ENCODE measurements around the gene BAZ1A.
A peak's percentile ranks its signal among the peaks of the same experiment; 100 is the strongest.

BAZ1A gene

DNA sequence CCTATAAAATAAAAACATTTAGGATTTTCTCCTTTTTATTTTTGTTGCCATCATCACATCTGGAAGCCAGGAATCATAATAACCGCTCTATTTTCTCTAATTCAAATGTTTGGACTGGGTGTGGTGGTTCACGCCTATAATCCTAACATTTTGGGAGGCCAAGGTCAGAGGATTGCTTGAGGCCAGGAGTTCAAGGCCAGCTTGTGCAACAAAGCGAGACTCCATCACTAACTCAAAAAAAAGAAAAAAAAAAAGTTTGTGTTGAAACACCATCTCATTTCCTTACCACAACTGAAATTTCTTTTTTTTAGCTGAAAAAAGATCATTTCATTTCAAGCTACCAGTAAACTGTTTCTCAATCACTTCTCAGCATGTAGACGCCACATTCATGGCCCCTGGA lies 8.8 kb upstream of the BAZ1A start:
- H3K27ac ChIP-seq, result no peak overlapping the region

DNA sequence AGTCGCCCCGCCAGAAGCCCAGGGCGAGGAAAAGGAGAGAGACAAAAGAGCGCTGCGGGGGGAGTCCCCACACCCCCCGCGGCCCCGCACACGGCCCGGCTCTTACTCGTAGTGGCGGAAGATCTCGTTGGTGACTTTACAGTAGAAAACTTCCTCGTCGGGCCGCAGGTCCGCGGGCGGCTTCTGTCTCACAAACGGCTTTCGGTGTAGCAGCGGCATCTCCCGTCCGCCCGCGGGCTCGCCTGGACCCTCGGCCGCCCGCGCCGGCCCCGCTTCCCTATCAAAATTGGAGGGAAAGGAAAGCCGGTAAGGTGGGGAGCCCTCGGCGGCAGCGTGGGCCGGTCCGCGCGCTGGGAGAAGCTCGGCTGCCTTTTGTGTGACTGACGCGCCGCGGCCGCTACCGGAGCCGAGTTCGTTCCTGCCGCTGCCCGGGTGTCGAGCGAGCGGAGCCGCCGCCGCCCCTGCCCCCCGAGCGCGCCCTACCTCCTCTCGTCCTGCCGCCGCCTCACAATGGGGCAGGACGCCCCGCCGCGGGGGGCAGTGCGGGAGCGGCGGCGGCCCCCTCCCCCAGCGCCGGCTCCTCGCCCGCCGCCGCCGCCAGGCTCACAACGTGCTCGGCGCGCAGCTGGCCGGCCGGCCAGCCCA lies 652 bp downstream of the BAZ1A start:
- H3K27me3 ChIP-seq, result no peaks in the 10 kb centered on the region
- H3K27ac ChIP-seq, result peak overlapping the region; percentile 98 to 99
- TF ChIP-seq, protein P1, sequence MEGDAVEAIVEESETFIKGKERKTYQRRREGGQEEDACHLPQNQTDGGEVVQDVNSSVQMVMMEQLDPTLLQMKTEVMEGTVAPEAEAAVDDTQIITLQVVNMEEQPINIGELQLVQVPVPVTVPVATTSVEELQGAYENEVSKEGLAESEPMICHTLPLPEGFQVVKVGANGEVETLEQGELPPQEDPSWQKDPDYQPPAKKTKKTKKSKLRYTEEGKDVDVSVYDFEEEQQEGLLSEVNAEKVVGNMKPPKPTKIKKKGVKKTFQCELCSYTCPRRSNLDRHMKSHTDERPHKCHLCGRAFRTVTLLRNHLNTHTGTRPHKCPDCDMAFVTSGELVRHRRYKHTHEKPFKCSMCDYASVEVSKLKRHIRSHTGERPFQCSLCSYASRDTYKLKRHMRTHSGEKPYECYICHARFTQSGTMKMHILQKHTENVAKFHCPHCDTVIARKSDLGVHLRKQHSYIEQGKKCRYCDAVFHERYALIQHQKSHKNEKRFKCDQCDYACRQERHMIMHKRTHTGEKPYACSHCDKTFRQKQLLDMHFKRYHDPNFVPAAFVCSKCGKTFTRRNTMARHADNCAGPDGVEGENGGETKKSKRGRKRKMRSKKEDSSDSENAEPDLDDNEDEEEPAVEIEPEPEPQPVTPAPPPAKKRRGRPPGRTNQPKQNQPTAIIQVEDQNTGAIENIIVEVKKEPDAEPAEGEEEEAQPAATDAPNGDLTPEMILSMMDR (IDR thresholded peaks at IDR 0.05), result no peak
- peak; percentile 43 to 74 for DNase-seq
- intact Hi-C loops (cut with DNase I; ENCODE audit: low total_unique reads), result loop anchor here (2.0 to 10.0 kb wide), 4 partner anchors 108 to 340 kb away; partner anchors contain the start of genes CFL2, EAPP, FAM177A1 and SRP54
- peaks cover 0 to 8% (median 3%) of the 10 kb centered on the region in 4 donors for H3K4me1 ChIP-seq
- H3K9me3 ChIP-seq, result no peaks in the 10 kb centered on the region
- H3K4me3 ChIP-seq, result peak overlapping the region; percentile 72 to 92
- H3K36me3 ChIP-seq, result no peaks in the 10 kb centered on the region

More for the DNA sequence above, 8.8 kb upstream of the BAZ1A start:
- intact Hi-C loops (cut with DNase I; ENCODE audit: low total_unique reads), result no loop called here
- no peak for DNase-seq
- TF ChIP-seq, protein P1 (IDR thresholded peaks at IDR 0.05), result no peak
- Histone ChIP-seq H3K4me3 (no peak overlapping the region), H3K36me3 (no peaks in the 10 kb centered on the region), H3K4me1 (no peaks in the 10 kb centered on the region), H3K9me3 (no peaks in the 10 kb centered on the region), H3K27me3 (no peaks in the 10 kb centered on the region)

DNA sequence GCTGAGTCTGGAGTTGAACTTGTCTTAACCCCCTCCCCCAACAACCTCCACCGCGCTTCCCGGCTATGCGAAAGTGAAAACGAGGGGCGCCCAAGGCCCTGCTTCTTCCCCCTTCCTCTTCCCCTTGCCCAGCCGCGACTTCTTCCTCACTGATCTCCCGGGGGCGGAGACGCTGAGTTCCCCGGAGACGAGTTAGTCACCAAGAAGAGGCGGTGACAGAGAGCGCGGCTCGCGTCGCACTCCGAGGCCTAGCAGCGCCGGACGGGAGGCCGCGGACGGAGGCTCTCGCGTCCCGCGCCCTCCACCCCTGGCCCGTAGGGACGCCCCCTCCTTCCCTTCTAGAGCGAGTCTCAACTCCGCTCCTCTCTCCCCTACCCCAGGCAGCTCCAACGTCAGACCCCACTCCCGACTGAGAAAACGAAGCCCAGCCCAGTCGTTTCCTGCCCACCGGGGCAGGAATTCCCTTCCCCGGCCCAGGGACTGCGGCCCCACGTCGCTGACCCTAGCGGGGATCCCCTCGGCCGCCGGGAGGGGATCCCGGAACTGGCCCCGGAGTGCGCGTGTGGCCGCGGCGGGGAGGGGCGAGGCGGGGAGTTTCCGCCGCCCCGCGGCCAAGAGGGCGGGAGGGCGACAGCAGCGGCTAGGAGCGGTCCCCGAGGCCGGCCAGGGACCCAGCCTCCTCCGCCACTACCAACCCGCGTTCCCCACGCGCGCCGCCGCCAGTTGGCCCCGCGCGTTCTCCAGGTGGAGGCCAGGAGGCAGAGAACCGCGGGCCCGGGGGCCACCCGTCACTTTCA lies 1.4 kb downstream of the BAZ1A start:
- H3K9me3 ChIP-seq, result no peaks in the 10 kb centered on the region
- H3K4me1 ChIP-seq, result peaks cover 0 to 8% (median 3%) of the 10 kb centered on the region in 4 donors
- peak overlapping the region; percentile 98 to 99 for H3K27ac ChIP-seq
- TF ChIP-seq, protein P1 (IDR thresholded peaks at IDR 0.05), result peak in 1 of 2 experiments; percentile 12
- intact Hi-C loops (cut with DNase I; ENCODE audit: low total_unique reads), result loop anchor here (2.0 to 10.0 kb wide), 4 partner anchors 109 to 339 kb away; partner anchors contain the start of genes CFL2, EAPP, FAM177A1 and SRP54
- DNase-seq, result peak; percentile 94
- H3K36me3 ChIP-seq, result no peaks in the 10 kb centered on the region
- H3K4me3 ChIP-seq, result peak overlapping the region; percentile 72 to 92
- H3K27me3 ChIP-seq, result no peaks in the 10 kb centered on the region

DNA sequence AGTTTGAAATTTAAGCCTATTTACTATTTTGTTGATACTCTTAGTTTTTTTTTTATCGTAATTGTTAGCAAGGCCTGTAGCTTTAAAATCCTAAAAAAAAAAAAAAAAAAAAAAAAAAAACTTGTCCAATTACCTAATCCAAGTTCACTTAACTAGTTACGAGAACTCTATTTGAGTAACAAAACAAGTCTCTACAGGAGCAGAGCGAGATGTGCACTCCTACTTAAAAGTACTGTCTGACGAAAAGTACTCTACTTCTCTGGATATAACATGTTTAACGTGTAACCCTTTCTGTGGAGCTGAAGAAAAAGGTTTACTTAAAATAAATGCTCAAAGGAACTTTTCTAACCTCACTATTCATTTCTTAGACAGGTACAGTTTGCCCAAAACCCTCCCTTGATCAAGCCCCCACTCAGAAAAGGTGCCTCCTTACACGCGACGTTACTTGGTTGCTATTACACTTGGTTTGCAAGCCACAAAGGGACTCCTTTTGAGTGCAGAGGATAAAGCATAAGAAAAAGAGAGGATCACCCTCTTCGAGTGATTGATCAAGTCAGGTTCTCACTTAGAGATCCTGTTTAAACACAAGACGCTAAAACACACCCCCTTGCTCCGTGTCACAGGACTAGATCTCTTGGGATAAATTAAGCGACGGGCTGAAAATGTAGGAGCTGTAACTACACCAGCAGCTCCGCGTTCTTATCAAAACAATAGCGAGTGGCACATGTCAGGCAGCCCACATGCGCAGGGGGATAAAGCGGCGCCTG lies 2.2 kb downstream of the BAZ1A start:
- Histone ChIP-seq H3K27me3 (no peaks in the 10 kb centered on the region), H3K4me3 (peak overlapping the region; percentile 72 to 92), H3K36me3 (no peaks in the 10 kb centered on the region), H3K4me1 (peaks cover 0 to 8% (median 3%) of the 10 kb centered on the region in 4 donors), H3K27ac (peak overlapping the region; percentile 98 to 99), H3K9me3 (no peaks in the 10 kb centered on the region)
- TF ChIP-seq, protein P1 (IDR thresholded peaks at IDR 0.05), result no peak
- DNase-seq, result no peak
- intact Hi-C loops (cut with DNase I; ENCODE audit: low total_unique reads), result loop anchor here (5.0 to 10.0 kb wide), 3 partner anchors 158 to 338 kb away; partner anchors contain the start of genes CFL2, EAPP and FAM177A1

DNA sequence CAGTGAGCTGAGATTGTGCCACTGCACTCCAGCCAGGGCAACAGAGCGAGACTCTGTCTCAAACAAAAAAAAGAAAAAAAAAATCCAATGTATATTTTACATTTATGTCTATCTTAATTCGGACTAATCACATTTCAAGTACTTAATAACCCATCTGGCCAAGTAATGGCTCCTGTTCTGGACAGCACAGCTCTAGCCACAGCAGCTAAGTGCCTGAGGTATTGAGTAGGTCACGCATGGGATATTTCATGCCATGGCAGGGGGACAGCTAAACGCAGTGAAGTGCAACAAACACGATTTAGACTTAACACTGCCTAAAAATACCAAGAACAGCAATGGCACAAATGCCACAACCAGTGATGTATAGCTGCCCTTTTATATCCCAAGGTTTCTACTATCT lies 8.0 kb downstream of the BAZ1A start:
- Histone ChIP-seq H3K27ac (no peak overlapping the region), H3K4me3 (no peak overlapping the region), H3K4me1 (peaks cover 0 to 3% (median under 1%) of the 10 kb centered on the region in 4 donors), H3K9me3 (no peaks in the 10 kb centered on the region), H3K27me3 (no peaks in the 10 kb centered on the region), H3K36me3 (peaks cover 0 to 3% (median 0%) of the 10 kb centered on the region in 3 donors)
- no peak for DNase-seq
- intact Hi-C loops (cut with DNase I; ENCODE audit: low total_unique reads), result no loop called here
- TF ChIP-seq, protein P1 (IDR thresholded peaks at IDR 0.05), result no peak
